ENCODE data around the gene KMO. TPM values are rescaled to one million over a fixed set of nuclear protein-coding genes. Genes with fewer than 3 reads are reported as not detected.

Gene KMO
- total and polyA plus RNA-seq, 2 of the 8 experiments (the other 6 are each of a cell fraction or from before 2014, with no cell fraction given): not detected

- no peak overlapping the region for H4K91ac ChIP-seq (replicated peaks; ENCODE audit: insufficient read length, low read length)
- H2BK15ac ChIP-seq (ENCODE audit: low read length): no peak overlapping the region
- no peak overlapping the region for H3K9ac ChIP-seq (replicated peaks in 1 of 4; ENCODE audit: extremely low read depth in 1 of 4, low read depth in 3 of 4, low read length in 3 of 4)
- peaks cover 0 to 3% (median 0%) of the 10 kb centered on the region in 4 experiments; a peak in 3 of 7 replicates for H3K4me1 ChIP-seq (replicated peaks in 1 of 4; ENCODE audit: control insufficient read depth in 3 of 4, insufficient read depth in 4 of 4, low read length in 3 of 4)
- peaks cover 0 to 6% (median 0%) of the 10 kb centered on the region in 4 experiments; a peak in 1 of 8 replicates for H3K36me3 ChIP-seq (ENCODE audit: control insufficient read depth in 2 of 4, insufficient read depth in 4 of 4, low read length in 3 of 4)
- POLR2A ChIA-PET (ENCODE audit: partially characterized antibody): no interaction called here
- H2AFZ ChIP-seq (ENCODE audit: low read length): no peak overlapping the region
- no peaks in the 10 kb centered on the region for H3K9me3 ChIP-seq (ENCODE audit: insufficient read depth in 2 of 2, low read depth in 1 of 2, low read length in 1 of 2)
- CTCF ChIA-PET (ENCODE audit: partially characterized antibody): interaction anchor here (6.5 kb wide), 1 partner anchor 14 kb away, joined by 43 read pairs; no protein-coding TSS in a partner anchor
- no peak for DNase-seq (ENCODE audit: low read depth in 1 of 2, low spot score in 2 of 2)
- no peak overlapping the region for H3K18ac ChIP-seq (ENCODE audit: extremely low read depth, low read length)
- H3K4me2 ChIP-seq (ENCODE audit: insufficient read depth in 1 of 2, low read depth in 2 of 2, low read length in 2 of 2): no peak overlapping the region
- no peaks in the 10 kb centered on the region for H3K27me3 ChIP-seq (replicated peaks in 1 of 4; ENCODE audit: control insufficient read depth in 3 of 4, extremely low read depth in 1 of 4, insufficient read depth in 3 of 4, low read length in 3 of 4)
- H3K79me2 ChIP-seq (ENCODE audit: control insufficient read depth in 1 of 2, insufficient read depth in 2 of 2, low read length in 2 of 2): 0 out of 4 replicates have a peak, but pooled peaks cover 0 to 4% of the 10 kb centered on the region in 2 experiments
- H3K23ac ChIP-seq (ENCODE audit: insufficient read length): no peak overlapping the region
- no peak overlapping the region for H3K27ac ChIP-seq (ENCODE audit: low read depth, low read length)
- FAIRE-seq: no peak
- no peak overlapping the region for H2AK5ac ChIP-seq (ENCODE audit: low read depth, low read length)
- no peak overlapping the region for H2BK5ac ChIP-seq (ENCODE audit: low read depth, low read length)
- H4K20me1 ChIP-seq (replicated peaks in 1 of 2; ENCODE audit: control insufficient read depth in 1 of 2, insufficient read depth in 2 of 2, low read length in 2 of 2): peaks cover 0 to 2% of the 10 kb centered on the region in 2 experiments
- no peak overlapping the region for H3K4me3 ChIP-seq (ENCODE audit: extremely low read depth in 1 of 4, insufficient read depth in 2 of 4, low read depth in 3 of 4, low read length in 4 of 4)
- no peak overlapping the region for H3K4ac ChIP-seq (replicated peaks; ENCODE audit: insufficient read length, low read depth, low read length)
- H4K5ac ChIP-seq (ENCODE audit: insufficient read length, low read depth, low read length): no peak overlapping the region
- H3K23me2 ChIP-seq (ENCODE audit: low read depth, low read length): no peaks in the 10 kb centered on the region
- H4K8ac ChIP-seq (ENCODE audit: extremely low read depth, insufficient read depth, low read length): no peak overlapping the region
- no peaks in the 10 kb centered on the region for H3K79me1 ChIP-seq (ENCODE audit: low read depth, low read length)
- no peak overlapping the region for H3K56ac ChIP-seq (replicated peaks; ENCODE audit: insufficient read length, low read depth, low read length)
- no peak overlapping the region for H2BK12ac ChIP-seq (ENCODE audit: low read depth, low read length)
- no peak for TF ChIP-seq JUND (IDR thresholded peaks at IDR 0.05; ENCODE audit: low read length)
- no peak for TF ChIP-seq E2F6 (IDR thresholded peaks at IDR 0.05)
- H2BK120ac ChIP-seq (replicated peaks; ENCODE audit: low read depth, low read length): no peak overlapping the region
- 90% methylated on average over 2 of the region's 2 CpGs; no CpG with 5 or more reads in 1 of the 2 experiments for WGBS, 2 experiments (ENCODE audit: extremely low coverage in 1 of 2, insufficient coverage in 1 of 2, insufficient read length in 1 of 2, insufficient replicate concordance in 2 of 2, low coverage in 1 of 2, low lambda C conversion rate in 2 of 2, missing lambda C conversion rate in 1 of 2)
- H2BK20ac ChIP-seq (ENCODE audit: low read length): no peak overlapping the region
- no peak overlapping the region for H3K14ac ChIP-seq (ENCODE audit: insufficient read length)
These were observed 92.8 kb downstream of the KMO start for GRCh38 chr1:241624935-241625334.
